A673 (cell line): Measurements from ENCODE around the gene TUFM.

Experiments
- CTCF ChIP-seq: fragments of 300-800, 200-600 bp; sonication (generic); conservative IDR thresholded peaks from 2 replicates; pipeline ENCODE4 v1.5.1; 2017; ENCODE audit warnings: low read depth, mild to moderate bottlenecking, antibody characterized with exemption, low read length, moderate library complexity, mixed read lengths
- EZH2 ChIP-seq: fragments of 200-600 bp; sonication (generic); IDR thresholded peaks from 2 replicates; pipeline ENCODE4 v1.6.1; 2017; ENCODE audit warnings: borderline replicate concordance, low read depth, mild to moderate bottlenecking, mixed read lengths, antibody characterized with exemption, low read length; ENCODE audit not compliant: poor library complexity, severe bottlenecking

GRCh38 chr16:28845293-28845692 is 855 bp downstream of the TUFM start:
- no peak for TF ChIP-seq CTCF
- no peak for TF ChIP-seq EZH2
